CD4-positive, alpha-beta T cell treated with Interleukin-17A for 4 hours (primary cell): ENCODE data around the gene HAGHL.
"Not testable (repeated sequence)": the region's sequence is repeated elsewhere in the genome, so short reads cannot be mapped to it uniquely, and the experiment has no call there.

Source experiments
- DNase-seq: peaks from one replicate; pipeline ENCODE4 v3.0.0-alpha.2; 2020; ENCODE audit warnings: mixed read lengths

Gene HAGHL

GRCh38 chr16:689175-689897 is 37.6 kb upstream of the HAGHL start:
- no peak for DNase-seq

- not testable (repeated sequence) for DNase-seq
These were observed 35.7 kb upstream of the HAGHL start for GRCh38 chr16:691242-691641.

GRCh38 chr16:692356-693108 is 34.4 kb upstream of the HAGHL start:
- DNase-seq, result no peak

- no peak for DNase-seq
These were observed 33.5 kb upstream of the HAGHL start for GRCh38 chr16:693364-693763.

GRCh38 chr16:693766-694165 is 33.1 kb upstream of the HAGHL start:
- no peak for DNase-seq

GRCh38 chr16:694187-694862 is 32.6 kb upstream of the HAGHL start:
- DNase-seq, result peak; percentile 33

GRCh38 chr16:694863-695354 is 32.0 kb upstream of the HAGHL start:
- no peak for DNase-seq

GRCh38 chr16:695355-696089 is 31.4 kb upstream of the HAGHL start:
- DNase-seq, result peak; percentile 82

- DNase-seq, result no peak
These were observed 27.8 kb upstream of the HAGHL start for GRCh38 chr16:698911-699671.

GRCh38 chr16:700684-701584 is 26.0 kb upstream of the HAGHL start:
- DNase-seq, result peak; percentile 65

GRCh38 chr16:702341-702740 is 24.6 kb upstream of the HAGHL start:
- DNase-seq, result no peak

GRCh38 chr16:703406-703805 is 23.5 kb upstream of the HAGHL start:
- no peak for DNase-seq

- DNase-seq, result no peak
These were observed 22.9 kb upstream of the HAGHL start for GRCh38 chr16:704047-704446.

- DNase-seq, result no peak
These were observed 22.1 kb upstream of the HAGHL start for GRCh38 chr16:704552-705380.

- DNase-seq, result no peak
These were observed 21.3 kb upstream of the HAGHL start, which contains the start of gene FBXL16 for GRCh38 chr16:705431-706188. TSS of gene FBXL16 (minus strand) at chr16:705801. CDS start at chr16:697405, 8,396 bp downstream.

GRCh38 chr16:706189-707061 is 20.5 kb upstream of the HAGHL start:
- DNase-seq, result no peak

- DNase-seq, result no peak
These were observed 19.8 kb upstream of the HAGHL start for GRCh38 chr16:707062-707538.

GRCh38 chr16:708019-708418 is 18.9 kb upstream of the HAGHL start:
- DNase-seq, result no peak
